ENCODE data around the gene ABCC1. TPM values are rescaled to one million over a fixed set of nuclear protein-coding genes. Genes with fewer than 3 reads are reported as not detected.

Gene ABCC1
- total RNA-seq, 3 donors from 2014 or later = 13.8 to 40.0 (median 25.5) TPM

GRCh38 chr16:15985144-15985543 lies 35.7 kb downstream of the ABCC1 start:
- Histone ChIP-seq H3K9me3 (peaks cover 15% of the 10 kb centered on the region), H3K36me3 (ENCODE audit: low read depth) (no peaks in the 10 kb centered on the region), H3K4me1 (ENCODE audit: low read depth) (no peaks in the 10 kb centered on the region), H3K4me3 (no peak overlapping the region)
- ATAC-seq (no peak), DNase-seq (no peak)
- intact Hi-C loops (cut with DNase I, micrococcal nuclease) = no loop called here
- no peak for TF ChIP-seq CTCF (IDR thresholded peaks at IDR 0.05)

- ATAC-seq (no peak), DNase-seq (no peak)
- Histone ChIP-seq H3K4me3 (no peak overlapping the region), H3K9me3 (peaks cover 11% of the 10 kb centered on the region), H3K4me1 (ENCODE audit: low read depth) (no peaks in the 10 kb centered on the region), H3K36me3 (ENCODE audit: low read depth) (no peaks in the 10 kb centered on the region)
- no peak for TF ChIP-seq CTCF (IDR thresholded peaks at IDR 0.05)
- intact Hi-C loops (cut with DNase I, micrococcal nuclease) = no loop called here
These were observed 36.8 kb downstream of the ABCC1 start for GRCh38 chr16:15986261-15986660.

- no peaks in the 10 kb centered on the region for H3K9me3 ChIP-seq
- intact Hi-C loops (cut with DNase I, micrococcal nuclease) = no loop called here
- TF ChIP-seq CTCF (IDR thresholded peaks at IDR 0.05) = no peak
- DNase-seq = no peak
- no peaks in the 10 kb centered on the region for H3K36me3 ChIP-seq (ENCODE audit: low read depth)
- ATAC-seq = no peak
- no peaks in the 10 kb centered on the region for H3K4me1 ChIP-seq (ENCODE audit: low read depth)
- H3K4me3 ChIP-seq = no peak overlapping the region
These were observed 39.0 kb downstream of the ABCC1 start for GRCh38 chr16:15988268-15989013.

GRCh38 chr16:15990902-15991301 lies 41.5 kb downstream of the ABCC1 start:
- TF ChIP-seq CTCF (IDR thresholded peaks at IDR 0.05) = no peak
- Histone ChIP-seq H3K36me3 (ENCODE audit: low read depth) (no peaks in the 10 kb centered on the region), H3K4me3 (no peak overlapping the region), H3K4me1 (ENCODE audit: low read depth) (no peaks in the 10 kb centered on the region), H3K9me3 (no peaks in the 10 kb centered on the region)
- intact Hi-C loops (cut with DNase I, micrococcal nuclease) = no loop called here
- ATAC-seq = no peak
- no peak for DNase-seq

- intact Hi-C loops (cut with DNase I, micrococcal nuclease) = no loop called here
These were observed 43.7 kb downstream of the ABCC1 start for GRCh38 chr16:15993128-15993527.

More at GRCh38 chr16:15993128-15993527, 43.7 kb downstream of the ABCC1 start:
- Histone ChIP-seq H3K9me3 (no peaks in the 10 kb centered on the region), H3K4me3 (no peak overlapping the region), H3K36me3 (ENCODE audit: low read depth) (no peaks in the 10 kb centered on the region), H3K4me1 (ENCODE audit: low read depth) (peaks cover 3% of the 10 kb centered on the region)
- TF ChIP-seq CTCF (IDR thresholded peaks at IDR 0.05) = no peak
- ATAC-seq = no peak
- DNase-seq = no peak

Data from mucosa of descending colon (tissue), 3 donors.